Measurements from ENCODE around the gene FAM47C.
A peak's percentile ranks its signal among the peaks of the same experiment; 100 is the strongest.
"Not testable (repeated sequence)": the region's sequence is repeated elsewhere in the genome, so short reads cannot be mapped to it uniquely, and the experiment has no call there.

The FAM47C gene

DNA sequence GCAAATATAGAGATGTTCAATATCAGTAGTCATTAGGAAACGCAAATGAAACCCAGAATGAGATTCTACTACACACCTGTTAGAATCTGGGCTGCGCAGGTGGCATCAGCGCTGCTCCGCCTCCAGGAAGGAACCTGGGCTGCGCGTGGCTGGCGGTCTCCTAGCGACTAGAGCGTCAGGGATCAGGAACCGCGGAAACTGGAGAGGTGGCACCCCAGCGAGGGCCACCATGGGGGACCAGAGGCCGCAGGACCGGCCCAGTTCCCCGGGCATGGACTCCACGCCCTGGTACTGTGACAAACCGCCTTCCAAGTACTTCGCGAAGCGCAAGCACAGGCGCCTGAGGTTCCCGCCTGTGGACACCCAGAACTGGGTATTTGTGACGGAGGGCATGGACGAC, at the start of gene FAM47C:
Gene FAM47C (plus strand): TSS at position 185 of the 400 bp plus-strand sequence. CDS start 45 bp downstream, at position 230.
- H3K27me3 Mint-ChIP-seq; H3K4me1 Mint-ChIP-seq (ENCODE audit: low read depth); H3K27ac Mint-ChIP-seq; H3K4me3 Mint-ChIP-seq; intact Hi-C loops (cut with micrococcal nuclease); H3K36me3 Mint-ChIP-seq (ENCODE audit: low read depth): not testable (repeated sequence)
- H3K9me3 Mint-ChIP-seq: peaks cover 13% of the 10 kb centered on the region

DNA sequence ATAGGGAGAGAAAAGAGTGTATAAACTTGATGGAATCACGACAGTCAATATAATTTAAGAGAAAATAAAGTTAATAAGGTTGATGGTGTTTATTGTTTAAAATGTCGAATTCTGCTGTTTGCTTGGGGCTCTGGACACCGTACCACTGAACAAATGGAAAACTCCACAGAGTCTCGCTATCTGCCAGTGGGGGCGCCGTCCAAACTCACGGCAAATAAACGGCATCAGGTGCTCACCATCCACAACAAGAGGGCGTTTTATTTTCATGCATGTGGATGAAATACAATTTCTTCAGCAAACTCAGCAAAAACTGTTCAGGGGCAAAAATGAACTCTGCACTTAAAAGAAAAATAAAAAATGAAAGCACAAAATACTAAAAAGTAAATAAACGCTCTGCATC, 46.6 kb upstream of the FAM47C start:
- H3K4me3 Mint-ChIP-seq: no peak overlapping the region
- H3K36me3 Mint-ChIP-seq (ENCODE audit: low read depth): no peaks in the 10 kb centered on the region
- H3K27me3 Mint-ChIP-seq: peaks cover 49% of the 10 kb centered on the region
- no peak overlapping the region for H3K27ac Mint-ChIP-seq
- intact Hi-C loops (cut with micrococcal nuclease): no loop called here
- H3K9me3 Mint-ChIP-seq: no peaks in the 10 kb centered on the region
- no peaks in the 10 kb centered on the region for H3K4me1 Mint-ChIP-seq (ENCODE audit: low read depth)

DNA sequence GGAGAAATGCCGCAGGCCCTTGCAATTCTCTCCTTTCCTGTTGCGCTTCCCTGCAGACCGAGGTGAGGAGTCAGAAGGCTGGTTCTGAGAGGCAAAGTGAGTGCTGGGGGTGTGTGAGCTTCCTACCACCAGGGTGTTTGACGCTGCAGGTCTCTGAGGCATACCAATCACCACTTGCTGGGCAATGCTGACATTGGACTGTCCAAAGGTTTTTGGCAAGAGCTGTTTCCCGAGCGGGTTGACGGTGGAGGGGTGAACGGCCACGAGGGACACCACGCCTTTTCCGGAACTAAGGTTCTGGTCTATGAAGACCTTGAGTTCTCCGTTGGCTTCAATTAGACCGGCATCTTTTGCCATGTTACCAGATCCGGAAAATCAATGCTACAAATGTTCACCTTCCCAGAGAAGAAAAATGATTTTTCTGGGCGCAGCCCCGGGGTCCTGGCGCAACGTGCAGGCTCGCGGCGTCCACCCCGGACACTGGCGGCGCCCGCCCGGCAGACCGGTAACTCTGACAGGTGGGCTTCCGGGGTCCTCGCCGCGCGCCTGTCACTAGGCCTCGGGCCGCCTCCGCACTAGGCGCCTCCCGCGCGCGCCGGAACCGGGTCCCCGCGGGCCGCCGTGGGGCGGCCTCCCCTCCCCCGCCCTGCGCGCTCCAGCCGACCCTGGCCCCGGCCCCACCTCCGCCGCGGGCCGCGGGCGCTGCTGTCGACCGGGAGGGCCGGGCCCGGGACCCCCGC, 44.9 kb upstream of the FAM47C start:
- Mint-ChIP-seq H3K9me3 (no peaks in the 10 kb centered on the region), H3K36me3 (ENCODE audit: low read depth) (no peaks in the 10 kb centered on the region), H3K27me3 (peaks cover 36% of the 10 kb centered on the region), H3K4me3 (no peak overlapping the region), H3K27ac (no peak overlapping the region), H3K4me1 (ENCODE audit: low read depth) (no peaks in the 10 kb centered on the region)
- intact Hi-C loops (cut with micrococcal nuclease): no loop called here

DNA sequence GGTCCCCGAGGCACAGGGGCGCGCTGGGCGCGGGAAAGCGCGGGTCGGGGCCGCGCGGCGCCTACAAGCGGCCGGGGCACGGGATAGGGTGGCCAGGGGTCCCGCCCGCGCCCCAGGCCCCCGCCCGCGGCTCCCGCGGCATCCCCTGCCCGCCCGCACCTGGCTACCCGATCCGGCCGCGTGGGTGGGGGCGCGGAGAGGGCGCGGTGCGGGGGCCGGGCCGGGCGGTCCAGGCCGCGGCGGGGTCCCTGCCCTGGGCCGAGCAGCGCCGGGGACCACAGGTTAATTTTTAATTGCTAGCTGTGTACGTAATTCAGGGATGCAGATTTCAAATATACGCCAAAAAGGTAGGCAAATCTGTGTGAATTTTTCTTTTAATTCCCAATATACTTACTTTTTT, 44.3 kb upstream of the FAM47C start:
- no peaks in the 10 kb centered on the region for H3K4me1 Mint-ChIP-seq (ENCODE audit: low read depth)
- intact Hi-C loops (cut with micrococcal nuclease): no loop called here
- no peak overlapping the region for H3K27ac Mint-ChIP-seq
- peaks cover 31% of the 10 kb centered on the region for H3K27me3 Mint-ChIP-seq
- H3K4me3 Mint-ChIP-seq: no peak overlapping the region
- H3K9me3 Mint-ChIP-seq: no peaks in the 10 kb centered on the region
- H3K36me3 Mint-ChIP-seq (ENCODE audit: low read depth): no peaks in the 10 kb centered on the region

DNA sequence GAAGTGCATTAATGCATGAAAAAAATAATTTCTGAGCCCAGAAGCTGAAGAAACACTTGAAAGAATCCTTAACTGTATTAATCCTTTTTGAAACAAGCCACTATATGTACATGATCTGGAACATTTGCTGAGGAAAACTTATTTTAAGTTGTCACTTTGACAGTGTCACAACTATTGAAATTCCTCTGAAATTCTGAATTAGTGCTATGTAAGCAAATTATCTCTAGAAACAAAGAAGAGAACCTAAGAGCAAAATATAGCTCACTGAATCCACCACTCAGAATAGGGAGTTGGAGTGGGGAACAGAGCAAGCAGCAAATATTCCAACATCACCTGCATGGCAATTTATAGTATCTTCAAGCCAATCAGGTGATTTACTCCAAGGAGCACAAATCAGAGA, 34.6 kb upstream of the FAM47C start:
- Mint-ChIP-seq H3K27me3 (no peaks in the 10 kb centered on the region), H3K4me1 (ENCODE audit: low read depth) (no peaks in the 10 kb centered on the region)

DNA sequence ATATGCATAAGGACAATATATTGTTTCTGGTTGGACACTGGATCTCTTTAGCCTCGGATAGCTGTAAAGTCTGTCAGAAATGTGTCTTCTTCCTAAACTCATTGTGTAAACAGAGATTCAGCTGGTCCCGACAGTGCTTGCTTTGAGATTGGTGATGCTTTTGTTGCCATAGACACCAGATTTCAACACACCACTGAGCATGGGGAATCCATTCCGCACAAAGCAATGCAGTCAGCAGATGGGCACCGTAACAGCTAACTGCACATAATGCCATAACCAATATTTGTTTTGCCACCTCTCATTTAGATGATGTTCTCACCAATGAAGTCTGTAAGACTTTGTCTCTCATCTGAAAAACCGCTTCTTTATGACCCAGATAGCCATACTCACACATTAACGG, 33.3 kb upstream of the FAM47C start:
- Mint-ChIP-seq H3K27me3 (no peaks in the 10 kb centered on the region), H3K4me3 (no peak overlapping the region), H3K4me1 (ENCODE audit: low read depth) (no peaks in the 10 kb centered on the region), H3K36me3 (ENCODE audit: low read depth) (no peaks in the 10 kb centered on the region), H3K9me3 (no peaks in the 10 kb centered on the region), H3K27ac (no peak overlapping the region)
- intact Hi-C loops (cut with micrococcal nuclease): no loop called here

More for the DNA sequence above, 34.6 kb upstream of the FAM47C start:
- intact Hi-C loops (cut with micrococcal nuclease): no loop called here
- no peak overlapping the region for H3K4me3 Mint-ChIP-seq
- H3K36me3 Mint-ChIP-seq (ENCODE audit: low read depth): no peaks in the 10 kb centered on the region
- no peak overlapping the region for H3K27ac Mint-ChIP-seq
- no peaks in the 10 kb centered on the region for H3K9me3 Mint-ChIP-seq

DNA sequence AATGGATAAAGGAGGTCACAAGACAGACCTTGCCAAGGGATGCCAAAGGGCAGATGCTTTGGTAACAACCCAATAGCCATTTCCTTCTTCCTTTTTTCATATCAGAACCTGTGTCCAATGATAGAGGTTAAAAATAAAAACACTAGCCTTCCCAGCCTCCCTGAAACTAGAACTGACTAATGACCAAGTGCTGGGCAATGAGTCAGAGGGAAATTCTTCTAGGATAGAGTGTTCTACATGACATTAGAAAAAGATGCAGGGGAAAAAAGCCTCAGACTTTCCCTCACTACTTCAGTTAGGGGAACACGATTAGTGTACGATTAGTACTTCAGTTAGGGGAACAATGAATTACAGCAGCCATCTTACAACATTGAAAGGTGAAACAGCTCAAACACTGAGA, 29.3 kb upstream of the FAM47C start:
- Mint-ChIP-seq H3K9me3 (no peaks in the 10 kb centered on the region), H3K27ac (no peak overlapping the region), H3K4me3 (no peak overlapping the region), H3K36me3 (ENCODE audit: low read depth) (no peaks in the 10 kb centered on the region), H3K4me1 (ENCODE audit: low read depth) (no peaks in the 10 kb centered on the region), H3K27me3 (peaks cover 2% of the 10 kb centered on the region)
- intact Hi-C loops (cut with micrococcal nuclease): no loop called here

DNA sequence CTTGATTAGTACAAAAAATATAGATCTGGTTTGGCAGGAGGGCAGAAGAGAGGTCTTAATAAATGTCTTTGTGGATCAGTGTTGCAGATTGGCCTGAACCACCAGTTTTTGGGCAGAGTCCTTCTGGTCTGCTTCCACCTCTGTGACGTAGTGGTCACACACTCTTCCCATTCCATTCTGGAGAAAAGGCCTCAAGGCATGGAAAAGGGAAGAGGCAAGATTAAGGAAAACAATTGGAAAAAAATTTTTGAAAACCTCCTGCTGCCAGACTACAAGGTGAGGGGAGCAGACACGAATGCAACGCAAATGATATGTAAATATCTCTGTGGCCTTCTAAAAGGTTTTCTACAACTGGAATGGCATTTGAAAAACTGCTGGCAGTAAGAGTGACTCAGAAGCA, 24.3 kb upstream of the FAM47C start:
- no peak overlapping the region for H3K4me3 Mint-ChIP-seq
- H3K27ac Mint-ChIP-seq: no peak overlapping the region
- no peaks in the 10 kb centered on the region for H3K9me3 Mint-ChIP-seq
- intact Hi-C loops (cut with micrococcal nuclease): no loop called here
- H3K36me3 Mint-ChIP-seq (ENCODE audit: low read depth): no peaks in the 10 kb centered on the region
- H3K27me3 Mint-ChIP-seq: peaks cover 17% of the 10 kb centered on the region
- no peaks in the 10 kb centered on the region for H3K4me1 Mint-ChIP-seq (ENCODE audit: low read depth)

DNA sequence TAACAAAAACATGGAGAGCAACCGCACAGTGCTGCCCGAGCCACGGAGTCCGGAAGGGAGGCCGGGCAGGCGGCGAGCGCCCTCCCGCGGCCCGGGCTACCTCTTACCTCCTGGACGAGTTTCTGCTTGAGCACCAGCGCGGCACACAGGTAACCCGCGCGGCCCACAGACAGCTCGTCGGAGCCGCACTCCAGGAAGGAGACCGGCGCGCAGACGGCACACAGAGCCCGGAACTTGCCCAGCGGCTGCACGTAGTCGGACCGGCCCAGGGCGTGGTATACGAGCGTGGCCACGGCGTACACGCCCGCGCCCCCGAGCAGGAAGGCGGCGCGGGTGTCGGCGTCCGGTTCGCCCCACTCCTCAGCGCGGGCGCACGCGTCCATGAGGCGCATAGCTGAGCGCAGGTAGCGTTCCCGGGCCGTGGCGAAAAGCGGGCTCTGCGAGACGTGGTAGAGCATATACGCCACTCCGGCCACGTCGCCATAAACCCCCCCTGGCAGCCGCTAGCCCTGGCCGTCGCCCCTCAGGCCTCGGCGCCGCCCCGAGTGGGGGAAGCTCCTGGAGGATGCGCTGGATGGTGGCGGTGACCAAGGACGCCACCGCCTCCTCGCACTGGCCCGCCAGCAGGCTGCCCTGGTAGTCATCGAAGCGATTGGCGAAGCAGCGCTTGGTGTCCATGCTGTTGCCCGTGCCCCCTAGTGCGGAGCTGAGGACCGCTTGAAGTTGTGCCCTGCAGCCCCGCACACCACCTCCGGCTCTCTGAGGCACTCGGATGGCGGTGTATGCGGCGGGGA, 22.6 kb upstream of the FAM47C start:
- H3K36me3 Mint-ChIP-seq (ENCODE audit: low read depth); intact Hi-C loops (cut with micrococcal nuclease); H3K9me3 Mint-ChIP-seq; H3K27ac Mint-ChIP-seq; H3K4me1 Mint-ChIP-seq (ENCODE audit: low read depth): not testable (repeated sequence)
- Mint-ChIP-seq H3K4me3 (peak overlapping the region; percentile 58), H3K27me3 (peaks cover 18% of the 10 kb centered on the region)

DNA sequence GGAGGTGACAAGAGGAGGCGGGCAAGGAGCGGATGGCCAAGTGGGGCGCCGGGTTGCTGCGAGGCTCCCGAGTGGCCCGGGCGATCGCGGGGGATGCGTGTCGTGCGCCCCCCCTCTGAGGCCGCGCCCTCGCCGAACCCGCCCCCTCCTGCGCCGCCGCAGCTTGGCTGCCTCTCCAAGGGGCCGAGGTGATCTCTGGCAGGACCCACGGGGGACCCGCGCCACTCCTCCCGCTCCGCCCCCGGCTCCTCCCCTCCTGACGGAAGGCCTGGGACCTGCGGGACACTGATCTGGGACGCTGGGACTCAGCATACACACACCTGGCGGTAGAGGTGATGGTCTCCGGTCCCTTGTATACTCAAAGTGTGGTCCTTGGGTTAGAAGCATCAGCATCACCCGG, 21.9 kb upstream of the FAM47C start:
- H3K27ac Mint-ChIP-seq: no peak overlapping the region
- H3K4me3 Mint-ChIP-seq: no peak overlapping the region
- no peaks in the 10 kb centered on the region for H3K36me3 Mint-ChIP-seq (ENCODE audit: low read depth)
- intact Hi-C loops (cut with micrococcal nuclease): no loop called here
- no peaks in the 10 kb centered on the region for H3K9me3 Mint-ChIP-seq
- peaks cover 18% of the 10 kb centered on the region for H3K27me3 Mint-ChIP-seq
- H3K4me1 Mint-ChIP-seq (ENCODE audit: low read depth): no peaks in the 10 kb centered on the region

DNA sequence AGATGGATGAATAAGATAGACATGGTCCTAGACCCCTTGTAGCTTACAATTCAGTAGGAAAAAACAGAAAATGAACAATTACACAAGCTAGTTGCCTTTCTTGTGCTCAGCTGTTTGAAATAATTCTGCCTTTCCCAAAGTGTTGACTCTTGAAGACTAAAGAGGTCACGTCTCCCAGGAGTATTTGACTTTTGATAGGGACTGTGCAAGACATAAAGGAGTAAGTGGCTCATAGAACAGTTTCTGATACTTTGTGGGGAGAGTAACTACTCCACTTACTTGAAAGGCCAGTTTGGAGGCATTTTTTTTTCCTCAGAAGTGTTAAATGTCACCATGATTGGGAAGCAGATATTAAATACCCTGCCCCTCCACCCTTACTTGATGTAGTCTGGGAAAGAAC, 21.0 kb upstream of the FAM47C start:
- peaks cover 19% of the 10 kb centered on the region for H3K27me3 Mint-ChIP-seq
- H3K4me3 Mint-ChIP-seq; H3K9me3 Mint-ChIP-seq; H3K36me3 Mint-ChIP-seq (ENCODE audit: low read depth); H3K4me1 Mint-ChIP-seq (ENCODE audit: low read depth); H3K27ac Mint-ChIP-seq; intact Hi-C loops (cut with micrococcal nuclease): not testable (repeated sequence)

DNA sequence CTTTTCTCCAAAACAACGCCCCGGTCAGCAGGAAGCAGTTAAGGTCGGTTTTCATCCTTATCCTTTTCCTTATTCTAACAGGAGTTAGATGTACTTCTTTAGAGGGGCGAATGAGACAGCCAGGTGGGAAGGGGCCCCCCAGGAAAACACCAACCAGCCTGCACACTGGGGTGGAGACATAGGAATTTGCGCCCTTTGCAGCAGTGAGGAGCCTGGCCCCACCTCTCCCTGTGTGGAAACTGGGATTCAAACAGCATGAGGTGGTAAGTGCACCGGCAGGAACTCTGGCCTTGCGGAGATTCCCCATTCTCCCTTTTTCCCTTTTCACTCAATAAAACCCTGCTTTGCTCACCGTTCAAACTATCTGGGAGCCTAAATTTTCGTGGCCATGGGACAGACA, 8.0 kb upstream of the FAM47C start:
- Mint-ChIP-seq H3K27me3 (no peaks in the 10 kb centered on the region), H3K27ac (no peak overlapping the region), H3K9me3 (no peaks in the 10 kb centered on the region), H3K36me3 (ENCODE audit: low read depth) (no peaks in the 10 kb centered on the region), H3K4me1 (ENCODE audit: low read depth) (no peaks in the 10 kb centered on the region), H3K4me3 (no peak overlapping the region)
- intact Hi-C loops (cut with micrococcal nuclease): no loop called here

DNA sequence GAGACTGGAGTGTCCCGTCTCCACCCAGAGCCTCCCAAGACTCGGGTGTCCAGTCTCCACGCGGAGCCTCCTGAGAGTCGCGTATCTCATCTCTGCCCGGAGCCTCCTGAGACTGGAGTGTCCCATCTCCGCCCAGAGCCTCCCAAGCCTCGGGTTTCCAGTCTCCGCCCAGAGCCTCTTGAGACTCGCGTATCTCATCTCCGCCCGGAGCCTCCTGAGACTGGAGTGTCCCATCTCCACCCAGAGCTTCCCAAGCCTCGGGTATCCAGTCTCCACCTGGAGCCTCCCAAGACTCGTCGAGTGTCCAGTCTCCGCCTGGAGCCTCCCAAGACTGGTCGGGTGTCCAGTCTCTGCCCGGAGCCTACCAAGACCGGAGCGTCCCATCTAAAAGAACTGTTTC, 2.3 kb downstream of the FAM47C start:
- H3K27me3 Mint-ChIP-seq: no peaks in the 10 kb centered on the region
- no peaks in the 10 kb centered on the region for H3K4me1 Mint-ChIP-seq (ENCODE audit: low read depth)
- H3K9me3 Mint-ChIP-seq: peaks cover 13% of the 10 kb centered on the region
- intact Hi-C loops (cut with micrococcal nuclease): no loop called here
- H3K4me3 Mint-ChIP-seq: no peak overlapping the region
- no peaks in the 10 kb centered on the region for H3K36me3 Mint-ChIP-seq (ENCODE audit: low read depth)
- H3K27ac Mint-ChIP-seq: no peak overlapping the region

DNA sequence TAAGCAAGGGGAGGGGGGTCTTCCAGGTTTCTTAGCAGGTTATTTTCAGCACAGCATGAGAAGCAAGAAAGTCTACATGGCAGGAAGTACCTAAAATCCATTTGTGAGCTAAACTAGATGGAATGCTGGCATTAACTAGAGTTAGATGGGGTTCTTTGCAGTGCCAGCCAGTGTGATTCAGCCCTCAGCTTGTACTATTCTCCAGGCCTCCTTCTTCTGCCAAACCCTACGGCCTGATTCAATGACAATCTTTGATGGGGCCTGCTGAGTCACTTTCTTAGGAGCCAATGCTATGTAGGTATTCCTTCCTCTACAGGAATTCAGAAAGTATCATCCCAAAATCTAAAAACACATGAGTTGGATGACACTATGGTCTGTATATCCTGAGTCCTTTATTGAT, 26.1 kb downstream of the FAM47C start:
- H3K9me3 Mint-ChIP-seq; H3K36me3 Mint-ChIP-seq (ENCODE audit: low read depth); H3K4me3 Mint-ChIP-seq; H3K4me1 Mint-ChIP-seq (ENCODE audit: low read depth); H3K27ac Mint-ChIP-seq; H3K27me3 Mint-ChIP-seq; intact Hi-C loops (cut with micrococcal nuclease): not testable (repeated sequence)

Measured in dendritic cell treated with granulocyte-macrophage colony-stimulating factor and Interleukin-4, amounts not matched to agents 40 ng/mL and 50 ng/mL, for 4 days (primary cell).